GM19468 (cell line): ENCODE results near the gene ACTBL2.

ENCODE experiments used
- ATAC-seq: cut with Tn5 transposase; IDR thresholded peaks from one replicate; pipeline ENCODE4 v1.9.1; 2021; ENCODE audit warnings: mild to moderate bottlenecking, moderate library complexity, moderate number of reproducible peaks; ENCODE audit not compliant: unreplicated experiment; ENCODE audit errors: extremely low read depth

Gene ACTBL2

GRCh38 chr5:57453728-57454127 is 28.9 kb downstream of the ACTBL2 start:
- ATAC-seq, result no peak

GRCh38 chr5:57452885-57453284 is 29.7 kb downstream of the ACTBL2 start:
- ATAC-seq, result no peak

GRCh38 chr5:57450991-57451876 is 31.4 kb downstream of the ACTBL2 start:
- no peak for ATAC-seq

GRCh38 chr5:57448751-57449150 is 33.9 kb downstream of the ACTBL2 start:
- no peak for ATAC-seq

- ATAC-seq, result no peak
Observed at GRCh38 chr5:57448287-57448686, 34.3 kb downstream of the ACTBL2 start.

- no peak for ATAC-seq
Observed at GRCh38 chr5:57447658-57448057, 35.0 kb downstream of the ACTBL2 start.

GRCh38 chr5:57446966-57447365 is 35.6 kb downstream of the ACTBL2 start:
- no peak for ATAC-seq

GRCh38 chr5:57445705-57446037 is 36.9 kb downstream of the ACTBL2 start:
- no peak for ATAC-seq

GRCh38 chr5:57445006-57445704 is 37.5 kb downstream of the ACTBL2 start:
- ATAC-seq, result no peak

GRCh38 chr5:57442080-57442839 is 40.4 kb downstream of the ACTBL2 start:
- no peak for ATAC-seq

- ATAC-seq, result no peak
Observed at GRCh38 chr5:57441557-57441956, 41.1 kb downstream of the ACTBL2 start.

- ATAC-seq, result no peak
Observed at GRCh38 chr5:57439601-57440000, 43.0 kb downstream of the ACTBL2 start.

- no peak for ATAC-seq
Observed at GRCh38 chr5:57437976-57438805, 44.4 kb downstream of the ACTBL2 start.

GRCh38 chr5:57436586-57436985 is 46.0 kb downstream of the ACTBL2 start:
- no peak for ATAC-seq

- ATAC-seq, result no peak
Observed at GRCh38 chr5:57435701-57436134, 46.9 kb downstream of the ACTBL2 start.

- no peak for ATAC-seq
Observed at GRCh38 chr5:57434683-57435082, 47.9 kb downstream of the ACTBL2 start.

- ATAC-seq, result no peak
Observed at GRCh38 chr5:57434227-57434640, 48.4 kb downstream of the ACTBL2 start.

GRCh38 chr5:57432876-57433275 is 49.7 kb downstream of the ACTBL2 start:
- no peak for ATAC-seq

- no peak for ATAC-seq
Observed at GRCh38 chr5:57431759-57432158, 50.9 kb downstream of the ACTBL2 start.
